Central memory CD8-positive, alpha-beta T cell (primary cell): ENCODE results near the gene PIM1.

Experiments used
- ATAC-seq: fragments of 150-1000 bp; cut with Tn5 transposase; replicated peaks from 2 replicates; pipeline ENCODE4 v1.10.0; 2022; ENCODE audit warnings: mild to moderate bottlenecking, moderate FRiP score, moderate number of reproducible peaks; ENCODE audit not compliant: poor library complexity, severe bottlenecking; ENCODE audit errors: extremely low read depth
- DNase-seq, 2 donors: peaks; one replicate each; pipeline ENCODE4 v3.0.0; 2021; ENCODE audit warnings: low spot score in 2 of 2
- H3K27ac Mint-ChIP-seq: one replicate; pipeline ENCODE4 v1.8.0; 2022; ENCODE audit warnings: low read depth, mild to moderate bottlenecking, moderate library complexity, mixed read lengths
- H3K27me3 Mint-ChIP-seq: one replicate; pipeline ENCODE4 v1.8.0; 2022; ENCODE audit warnings: mixed read lengths
- H3K36me3 Mint-ChIP-seq: one replicate; pipeline ENCODE4 v1.8.0; 2022; ENCODE audit warnings: mild to moderate bottlenecking, moderate library complexity, mixed read lengths; ENCODE audit not compliant: insufficient read depth
- H3K4me1 Mint-ChIP-seq: one replicate; pipeline ENCODE4 v1.8.0; 2022; ENCODE audit warnings: mixed read lengths
- H3K4me3 Mint-ChIP-seq: one replicate; pipeline ENCODE4 v1.8.0; 2022; ENCODE audit warnings: mild to moderate bottlenecking, moderate library complexity, mixed read lengths
- H3K9me3 Mint-ChIP-seq: one replicate; pipeline ENCODE4 v1.8.0; 2022; ENCODE audit warnings: mixed read lengths

PIM1 gene

DNA sequence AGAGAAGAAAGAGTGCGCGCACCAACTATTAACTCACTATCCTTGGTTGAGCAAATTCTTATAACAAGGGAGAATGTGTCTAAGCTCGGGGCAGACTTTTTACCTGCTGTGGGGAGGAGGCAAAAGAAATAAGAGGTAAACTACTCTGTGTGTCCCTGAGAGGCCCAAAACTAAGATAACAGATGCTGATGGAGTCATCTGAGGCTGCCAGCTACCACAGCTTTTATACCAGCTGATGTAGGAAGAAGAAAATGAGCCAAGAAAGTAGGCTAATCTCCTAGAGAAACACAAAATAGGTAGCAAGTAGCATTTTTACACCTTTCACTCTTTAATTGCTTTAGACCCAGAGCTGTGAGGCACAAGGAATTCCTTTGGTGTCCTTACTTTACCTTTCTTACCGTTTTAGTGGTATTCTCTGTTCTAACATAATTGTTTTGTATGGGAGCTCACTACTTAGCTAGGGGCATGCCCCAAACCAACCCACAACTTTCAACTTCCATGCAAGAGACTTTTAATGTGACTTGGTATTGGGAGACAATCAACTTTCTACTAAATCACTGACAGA lies 27.8 kb upstream of the PIM1 start:
- Mint-ChIP-seq H3K4me3 (no peak overlapping the region), H3K36me3 (peaks cover 6% of the 10 kb centered on the region), H3K9me3 (no peaks in the 10 kb centered on the region), H3K4me1 (peaks cover 24% of the 10 kb centered on the region), H3K27me3 (no peaks in the 10 kb centered on the region), H3K27ac (peak overlapping the region; percentile 17)
- no peak for ATAC-seq
- DNase-seq = no peak

DNA sequence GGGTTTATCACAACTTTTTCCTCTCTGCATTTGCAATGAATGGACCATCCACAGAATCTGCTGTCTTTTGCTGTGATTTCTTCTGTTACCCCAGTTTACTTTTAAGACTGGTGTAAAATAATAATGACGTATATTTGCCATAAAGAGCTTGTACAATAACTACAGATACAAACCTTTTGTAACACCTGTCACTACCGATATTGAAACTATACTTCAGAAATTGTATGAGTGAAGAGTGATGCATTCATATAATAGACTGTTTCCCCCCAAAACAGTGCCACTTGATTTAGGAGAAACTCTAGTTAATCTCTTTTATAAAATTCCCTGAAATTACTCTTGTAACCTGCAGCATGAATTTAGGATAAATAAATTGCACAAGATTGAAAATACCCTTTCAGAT lies 26.4 kb upstream of the PIM1 start:
- Mint-ChIP-seq H3K27ac (peak overlapping the region; percentile 64), H3K9me3 (no peaks in the 10 kb centered on the region), H3K4me3 (no peak overlapping the region), H3K36me3 (no peaks in the 10 kb centered on the region), H3K4me1 (peaks cover 13% of the 10 kb centered on the region), H3K27me3 (no peaks in the 10 kb centered on the region)
- ATAC-seq (no peak), DNase-seq (no peak)

DNA sequence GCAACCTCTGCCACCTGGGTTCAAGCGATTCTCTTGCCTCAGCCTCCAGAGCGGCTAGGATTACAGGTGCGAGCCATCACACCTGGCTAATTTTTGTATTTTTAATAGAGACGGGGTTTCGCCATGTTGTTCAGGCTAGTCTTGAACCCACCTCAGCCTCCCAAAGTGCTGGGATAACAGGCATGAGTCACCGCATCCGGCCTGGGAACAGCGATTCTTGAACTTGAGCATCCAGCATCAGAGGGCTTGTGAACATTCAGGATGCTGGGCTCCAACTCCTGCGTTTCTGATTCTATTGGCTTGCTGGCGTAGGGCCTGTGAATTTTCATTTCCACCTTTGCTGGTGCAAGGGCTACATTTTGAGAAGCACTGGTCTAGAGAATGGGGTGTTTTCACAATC lies 24.5 kb upstream of the PIM1 start:
- Mint-ChIP-seq H3K9me3 (no peaks in the 10 kb centered on the region), H3K4me1 (peaks cover 13% of the 10 kb centered on the region), H3K36me3 (no peaks in the 10 kb centered on the region), H3K4me3 (no peak overlapping the region), H3K27ac (no peak overlapping the region), H3K27me3 (no peaks in the 10 kb centered on the region)
- DNase-seq (no peak), ATAC-seq (no peak)

DNA sequence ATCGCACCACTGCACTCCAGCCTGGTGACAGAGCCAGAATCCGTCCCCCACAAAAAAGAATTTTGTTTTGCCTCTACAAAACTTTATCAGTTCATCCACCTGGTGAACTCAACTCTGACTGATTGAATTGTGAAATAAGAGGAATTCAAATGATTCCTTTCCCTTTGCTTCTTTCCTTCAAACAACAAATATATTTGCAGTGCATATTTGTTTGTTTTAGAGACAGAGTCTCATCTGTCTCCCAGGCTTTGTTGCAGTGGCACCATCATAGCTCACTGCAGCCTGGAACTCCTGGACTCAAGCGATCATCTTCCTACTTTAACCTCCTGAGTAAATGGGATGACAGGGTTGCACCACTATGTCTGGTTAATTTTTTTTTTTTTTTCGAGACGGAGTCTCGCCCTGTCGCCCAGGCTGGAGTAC lies 23.2 kb upstream of the PIM1 start:
- DNase-seq (no peak), ATAC-seq (no peak)
- no peak overlapping the region for H3K27ac Mint-ChIP-seq
- H3K4me1 Mint-ChIP-seq = peaks cover 4% of the 10 kb centered on the region
- H3K9me3 Mint-ChIP-seq = no peaks in the 10 kb centered on the region
- H3K4me3 Mint-ChIP-seq = no peak overlapping the region
- H3K27me3 Mint-ChIP-seq = no peaks in the 10 kb centered on the region
- H3K36me3 Mint-ChIP-seq = no peaks in the 10 kb centered on the region

DNA sequence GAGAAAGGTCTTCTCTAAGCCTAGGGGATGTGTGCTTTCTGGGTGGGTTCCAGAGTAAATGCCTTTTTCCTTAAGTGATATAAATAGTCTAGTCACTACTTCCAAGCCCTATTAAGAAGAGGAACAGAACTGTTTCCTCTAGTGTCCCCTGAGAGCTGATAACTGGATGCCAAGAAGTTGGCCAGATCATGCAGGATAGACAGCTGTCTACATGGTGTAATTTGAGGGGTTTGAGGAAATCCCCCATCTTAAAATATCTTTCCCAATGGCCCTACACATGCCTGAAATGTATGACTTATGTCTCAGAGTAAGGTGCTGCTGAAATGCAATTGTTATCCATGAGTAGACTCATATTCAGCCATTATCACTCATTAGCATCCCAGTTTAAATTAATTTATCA lies 20.2 kb upstream of the PIM1 start:
- no peaks in the 10 kb centered on the region for H3K9me3 Mint-ChIP-seq
- ATAC-seq = no peak

DNA sequence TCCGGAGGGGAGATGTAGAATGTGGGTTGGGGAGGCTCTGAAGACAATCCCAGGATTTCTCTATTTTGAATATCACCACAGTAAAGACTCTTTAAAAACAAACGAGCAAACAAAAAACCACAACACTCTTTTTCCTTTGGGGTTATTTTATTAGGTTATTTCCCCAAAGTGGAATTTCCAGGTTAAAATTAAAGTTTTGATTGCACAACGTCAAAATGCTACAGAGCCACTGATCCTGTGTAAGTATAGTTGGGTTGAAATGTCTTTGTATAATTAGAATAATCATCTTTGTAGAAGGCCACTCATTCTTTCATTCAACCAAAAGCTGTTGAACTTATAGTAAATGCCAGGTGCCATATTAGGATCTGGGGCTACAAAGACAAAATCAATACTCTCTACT lies 19.6 kb upstream of the PIM1 start:
- no peak for ATAC-seq
- no peak for DNase-seq
- Mint-ChIP-seq H3K4me3 (no peak overlapping the region), H3K36me3 (no peaks in the 10 kb centered on the region), H3K27ac (no peak overlapping the region), H3K27me3 (no peaks in the 10 kb centered on the region), H3K4me1 (peaks cover 3% of the 10 kb centered on the region), H3K9me3 (no peaks in the 10 kb centered on the region)

More for the DNA sequence above, 20.2 kb upstream of the PIM1 start:
- no peaks in the 10 kb centered on the region for H3K27me3 Mint-ChIP-seq
- DNase-seq = no peak
- H3K36me3 Mint-ChIP-seq = no peaks in the 10 kb centered on the region
- no peak overlapping the region for H3K4me3 Mint-ChIP-seq
- H3K27ac Mint-ChIP-seq = no peak overlapping the region
- H3K4me1 Mint-ChIP-seq = no peaks in the 10 kb centered on the region

DNA sequence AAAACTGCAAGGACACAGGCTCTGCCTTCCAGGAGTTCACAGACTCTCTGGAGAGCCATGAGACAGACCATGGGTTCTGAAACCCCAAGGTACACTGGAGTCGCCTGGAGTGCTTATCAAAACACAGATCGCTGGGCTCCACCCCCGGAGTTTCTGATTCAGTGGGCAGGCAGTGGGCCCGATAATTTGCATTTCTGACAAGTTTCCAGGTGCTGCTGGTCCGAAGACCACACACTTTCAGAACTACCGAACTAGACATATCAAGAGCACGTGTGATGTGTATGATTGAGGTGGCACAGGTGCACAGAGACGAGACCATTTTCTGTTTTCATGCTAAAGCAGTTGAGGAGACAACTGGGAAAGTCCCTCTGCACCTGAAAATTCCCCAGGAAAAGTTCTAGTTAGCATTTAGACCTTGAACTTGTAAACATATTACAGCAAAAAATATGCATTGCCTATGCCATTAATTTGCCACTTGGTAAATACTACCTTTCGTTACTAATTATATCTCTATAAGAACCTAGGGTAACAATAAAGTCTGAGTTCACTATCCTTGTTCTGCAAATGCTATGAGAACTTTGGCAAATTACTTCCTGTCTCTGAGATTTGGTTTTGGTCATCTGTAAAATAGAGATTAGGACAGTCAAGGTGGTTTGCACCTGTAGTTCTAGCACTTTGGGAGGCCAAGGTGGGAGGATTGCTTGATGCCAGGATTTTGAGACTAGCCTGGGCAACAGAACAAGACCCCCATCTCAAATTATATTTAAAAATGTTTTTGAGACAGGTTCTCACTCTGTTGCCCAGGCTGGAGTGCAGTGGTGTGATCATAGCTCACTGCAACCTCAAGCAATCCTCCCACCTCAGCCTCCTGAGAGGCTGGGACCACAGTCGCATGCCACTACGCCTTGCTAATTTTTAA lies 14.3 kb upstream of the PIM1 start:
- no peaks in the 10 kb centered on the region for H3K9me3 Mint-ChIP-seq
- no peak overlapping the region for H3K4me3 Mint-ChIP-seq
- no peaks in the 10 kb centered on the region for H3K36me3 Mint-ChIP-seq
- ATAC-seq (peak; percentile 24), DNase-seq (no peak)
- H3K27ac Mint-ChIP-seq = peak overlapping the region; percentile 62
- no peaks in the 10 kb centered on the region for H3K27me3 Mint-ChIP-seq
- peaks cover 7% of the 10 kb centered on the region for H3K4me1 Mint-ChIP-seq

DNA sequence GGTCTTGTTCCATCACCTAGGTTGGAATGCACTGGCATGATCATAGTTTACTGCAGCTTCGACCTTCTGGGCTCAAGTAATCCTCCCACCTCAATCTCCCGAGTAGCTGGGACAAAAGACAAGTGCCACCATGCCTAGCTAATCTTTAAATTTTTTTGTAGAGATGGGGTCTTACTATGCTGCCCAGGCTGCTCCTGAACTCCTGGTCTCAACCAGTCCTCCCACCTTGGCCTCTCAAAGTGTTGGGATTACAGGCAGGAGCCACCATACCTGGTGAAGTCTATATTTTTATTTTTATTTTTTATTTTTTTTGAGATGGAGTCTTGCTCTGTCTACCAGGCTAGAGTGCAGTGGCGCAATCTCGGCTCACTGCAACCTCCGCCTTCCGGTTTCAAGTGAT lies 11.4 kb upstream of the PIM1 start:
- ATAC-seq = no peak
- peaks cover 12% of the 10 kb centered on the region for H3K4me1 Mint-ChIP-seq
- H3K36me3 Mint-ChIP-seq = no peaks in the 10 kb centered on the region
- no peak for DNase-seq
- H3K4me3 Mint-ChIP-seq = no peak overlapping the region
- H3K27ac Mint-ChIP-seq = no peak overlapping the region
- no peaks in the 10 kb centered on the region for H3K9me3 Mint-ChIP-seq
- no peaks in the 10 kb centered on the region for H3K27me3 Mint-ChIP-seq

DNA sequence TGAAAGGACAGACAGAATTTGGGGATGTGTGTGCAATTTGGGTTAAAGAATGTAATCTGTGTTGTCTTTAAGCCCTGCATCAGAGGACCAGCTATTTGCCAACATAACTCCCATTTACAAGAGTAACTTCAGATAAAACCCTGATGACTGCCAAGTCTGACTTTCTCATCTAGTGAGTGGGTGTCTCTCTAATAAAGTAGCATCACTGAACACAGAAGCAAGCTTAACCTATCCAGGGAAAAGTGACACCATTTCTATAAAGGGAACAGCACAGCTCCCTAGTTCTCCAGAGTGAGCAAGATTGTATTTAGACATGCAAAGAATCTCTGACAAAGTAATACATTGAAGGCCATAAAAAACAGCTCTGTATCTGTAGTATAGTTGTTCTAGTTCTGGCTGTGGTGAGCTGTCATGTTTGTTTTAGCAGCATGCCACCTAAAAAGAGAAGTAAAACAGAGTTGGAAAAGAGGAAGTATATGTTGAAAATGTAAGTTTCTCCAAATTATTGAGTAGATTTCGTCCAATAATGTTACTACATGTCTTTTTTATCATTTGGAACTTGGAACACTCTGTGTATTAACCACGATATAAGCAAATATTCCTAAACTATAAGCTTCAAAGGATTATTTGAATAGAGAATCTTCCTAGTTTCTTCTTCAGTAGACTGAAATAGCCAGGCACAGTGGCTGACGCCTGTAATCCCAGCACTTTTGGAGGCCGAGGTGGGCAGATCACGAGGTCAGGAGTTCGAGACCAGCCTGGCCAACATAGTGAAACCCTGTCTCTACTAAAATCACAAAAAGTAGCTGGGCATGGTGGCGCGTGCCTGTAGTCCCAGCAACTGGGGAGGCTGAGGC lies 8.8 kb upstream of the PIM1 start:
- no peaks in the 10 kb centered on the region for H3K27me3 Mint-ChIP-seq
- ATAC-seq (no peak), DNase-seq (no peak)
- peaks cover 5% of the 10 kb centered on the region for H3K4me1 Mint-ChIP-seq
- H3K9me3 Mint-ChIP-seq = no peaks in the 10 kb centered on the region
- H3K36me3 Mint-ChIP-seq = no peaks in the 10 kb centered on the region
- no peak overlapping the region for H3K4me3 Mint-ChIP-seq
- H3K27ac Mint-ChIP-seq = no peak overlapping the region

DNA sequence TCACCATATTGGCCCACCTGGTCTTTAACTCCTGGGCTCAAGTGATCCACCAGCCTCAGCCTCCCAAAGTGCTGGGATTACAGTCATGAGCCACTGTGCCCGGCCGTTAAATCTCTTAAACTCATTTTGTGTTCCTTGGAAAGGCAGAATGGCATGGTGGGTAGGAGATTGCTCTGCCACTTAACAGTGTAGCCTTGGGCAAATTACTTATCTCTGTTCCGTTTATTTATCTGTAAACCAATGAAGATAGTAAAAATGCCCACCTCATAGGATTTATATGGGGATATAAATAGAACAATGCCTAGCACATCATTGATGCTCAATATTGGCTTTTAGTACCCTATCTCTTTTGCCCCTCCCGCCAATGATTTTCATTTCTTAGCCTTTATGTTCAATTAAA lies 7.2 kb upstream of the PIM1 start:
- DNase-seq (no peak), ATAC-seq (no peak)
- Mint-ChIP-seq H3K4me1 (peaks cover 5% of the 10 kb centered on the region), H3K27me3 (no peaks in the 10 kb centered on the region), H3K36me3 (peaks cover 3% of the 10 kb centered on the region), H3K27ac (no peak overlapping the region), H3K4me3 (no peak overlapping the region), H3K9me3 (no peaks in the 10 kb centered on the region)

DNA sequence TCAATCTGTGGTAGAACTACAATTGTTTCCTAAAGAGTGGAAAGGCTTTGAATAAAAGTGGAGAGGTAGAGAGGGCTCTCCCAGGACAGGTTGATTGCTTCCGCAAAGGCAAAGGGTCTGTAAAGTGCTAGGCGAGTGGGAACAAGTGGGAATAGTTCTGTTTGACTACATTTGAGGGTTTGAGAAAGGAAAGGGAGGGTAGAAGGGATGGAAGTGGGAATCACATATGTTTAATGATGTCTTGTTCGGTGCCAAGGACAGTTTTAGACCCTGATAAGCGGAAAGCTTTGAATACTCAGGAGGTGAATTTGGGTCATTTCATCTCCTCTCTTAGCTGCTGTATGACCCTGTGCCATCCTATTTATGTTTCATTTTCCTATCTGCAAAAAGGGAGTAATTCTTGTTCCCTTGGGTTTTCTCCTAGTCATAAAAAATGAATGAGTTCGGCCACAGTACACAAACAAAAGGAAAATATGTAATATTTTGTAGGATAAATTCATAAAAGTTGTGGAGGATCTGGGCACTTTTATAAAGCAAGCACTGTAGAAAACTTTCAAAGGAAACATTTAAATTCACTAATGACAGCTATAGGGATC lies 1.7 kb upstream of the PIM1 start:
- H3K4me1 Mint-ChIP-seq = peaks cover 25% of the 10 kb centered on the region
- no peak for DNase-seq
- H3K27me3 Mint-ChIP-seq = no peaks in the 10 kb centered on the region

DNA sequence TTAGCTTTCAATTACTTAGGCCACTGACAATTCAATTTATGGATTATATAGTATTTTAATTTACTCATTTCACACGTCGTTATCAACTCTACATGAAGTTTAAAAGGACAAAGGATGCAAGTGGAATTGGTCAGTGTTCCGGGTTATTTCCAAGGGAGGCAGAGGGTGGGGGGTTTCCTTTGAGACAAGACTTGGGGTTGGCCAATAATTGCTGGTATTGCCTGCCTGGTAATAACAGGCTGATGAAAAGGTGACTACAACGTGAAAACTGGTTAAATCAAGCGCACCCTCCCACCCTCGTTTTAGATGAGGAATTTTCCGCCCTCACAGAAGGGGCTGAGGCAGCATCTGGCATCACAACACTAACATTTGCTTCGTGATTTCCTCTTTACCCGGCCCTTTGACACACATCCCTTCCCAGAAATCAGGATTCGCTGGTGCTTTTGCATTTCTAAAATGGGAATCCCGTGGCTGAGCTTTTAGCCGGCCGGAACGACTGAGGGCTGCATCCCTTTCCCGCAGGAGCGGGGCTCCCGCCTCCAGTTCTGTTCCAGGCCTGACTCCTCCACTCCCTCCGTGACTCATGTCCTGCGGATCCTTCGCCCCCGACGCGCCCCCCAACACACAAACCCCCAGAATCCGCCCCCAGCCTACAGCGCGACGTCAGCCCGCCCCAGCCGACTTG lies 999 bp upstream of the PIM1 start:
- Mint-ChIP-seq H3K9me3 (no peaks in the 10 kb centered on the region), H3K27ac (peak overlapping the region; percentile 92), H3K27me3 (no peaks in the 10 kb centered on the region), H3K4me3 (peak overlapping the region; percentile 96), H3K36me3 (peaks cover 44% of the 10 kb centered on the region), H3K4me1 (peaks cover 32% of the 10 kb centered on the region)
- ATAC-seq (no peak), DNase-seq (no peak)

More for the DNA sequence above, 1.7 kb upstream of the PIM1 start:
- Mint-ChIP-seq H3K4me3 (peak overlapping the region; percentile 96), H3K36me3 (peaks cover 38% of the 10 kb centered on the region), H3K9me3 (no peaks in the 10 kb centered on the region), H3K27ac (peak overlapping the region; percentile 92)
- no peak for ATAC-seq
